UCSD-AML1 (cell line): ENCODE results near the gene EIF1.
"Not testable (repeated sequence)": the region's sequence is repeated elsewhere in the genome, so short reads cannot be mapped to it uniquely, and the experiment has no call there.

ENCODE experiments used
- DNase-seq: peaks from one replicate; lab custom pipeline; 2025; ENCODE audit not compliant: unreplicated experiment; lab: John Stamatoyannopoulos, UW

EIF1 gene

DNA sequence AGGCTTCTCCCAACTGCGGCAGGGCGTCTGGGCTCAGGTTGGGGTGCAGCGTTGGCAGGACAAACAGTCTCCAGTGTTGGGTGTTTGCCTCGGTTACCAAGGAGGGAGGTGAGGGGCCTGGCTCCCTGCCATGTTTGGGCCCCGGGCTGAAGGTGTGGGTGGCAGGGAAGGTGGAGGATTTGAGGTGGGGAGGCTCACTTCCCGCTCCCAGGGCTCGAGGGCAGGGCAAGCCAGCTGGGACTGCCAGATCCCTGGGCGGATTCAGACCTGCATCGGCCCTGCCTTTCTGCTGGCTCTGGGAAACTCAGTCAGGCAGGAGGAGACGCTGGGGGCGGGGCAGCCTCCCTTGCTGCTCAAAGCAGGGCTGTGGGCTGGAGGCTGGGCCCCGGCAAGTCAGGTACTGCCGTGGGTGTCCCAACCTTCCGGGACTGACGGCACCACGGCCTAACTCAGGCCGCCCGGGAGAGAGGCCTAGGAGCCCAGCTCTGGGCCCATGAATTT is 33.0 kb upstream of the EIF1 start:
- no peak for DNase-seq

DNA sequence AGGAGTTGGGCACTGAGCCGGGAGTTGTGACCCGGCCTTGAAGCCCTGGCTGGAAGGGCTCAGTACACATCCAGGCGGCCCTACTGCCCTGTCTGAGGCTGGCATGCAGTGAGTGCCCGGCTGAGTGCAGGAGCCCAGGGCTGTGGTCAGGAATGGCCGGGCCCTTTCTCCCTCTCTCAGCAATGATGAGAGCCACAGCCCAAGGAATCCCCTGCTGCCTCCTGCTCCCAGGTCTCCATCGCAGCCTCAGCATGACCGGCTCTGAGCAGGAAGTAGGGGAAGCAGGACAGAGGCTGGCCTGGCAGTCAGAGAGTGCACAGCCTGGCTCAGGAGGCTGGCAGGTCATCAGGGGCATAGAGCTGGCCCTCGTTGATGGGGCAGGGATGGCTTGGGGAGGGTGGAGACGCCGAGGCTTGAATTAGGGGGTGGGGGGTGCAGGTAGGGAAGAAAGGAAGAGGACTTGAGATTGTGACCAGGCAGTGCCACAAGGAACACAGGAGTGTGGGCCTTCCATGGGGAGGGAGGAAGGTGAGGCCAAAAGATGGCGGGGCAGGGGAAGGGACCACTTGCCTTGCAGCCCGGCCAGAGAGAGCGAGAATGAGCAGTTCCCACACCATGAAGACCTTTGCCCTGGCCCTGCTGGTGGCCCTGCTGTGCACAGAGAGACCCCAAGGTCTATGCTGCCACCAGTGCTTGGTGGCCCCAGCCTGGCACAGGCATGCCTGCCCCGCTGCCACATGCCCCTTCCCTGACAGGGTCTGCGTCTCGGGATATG is 32.2 kb upstream of the EIF1 start:
- DNase-seq: no peak

DNA sequence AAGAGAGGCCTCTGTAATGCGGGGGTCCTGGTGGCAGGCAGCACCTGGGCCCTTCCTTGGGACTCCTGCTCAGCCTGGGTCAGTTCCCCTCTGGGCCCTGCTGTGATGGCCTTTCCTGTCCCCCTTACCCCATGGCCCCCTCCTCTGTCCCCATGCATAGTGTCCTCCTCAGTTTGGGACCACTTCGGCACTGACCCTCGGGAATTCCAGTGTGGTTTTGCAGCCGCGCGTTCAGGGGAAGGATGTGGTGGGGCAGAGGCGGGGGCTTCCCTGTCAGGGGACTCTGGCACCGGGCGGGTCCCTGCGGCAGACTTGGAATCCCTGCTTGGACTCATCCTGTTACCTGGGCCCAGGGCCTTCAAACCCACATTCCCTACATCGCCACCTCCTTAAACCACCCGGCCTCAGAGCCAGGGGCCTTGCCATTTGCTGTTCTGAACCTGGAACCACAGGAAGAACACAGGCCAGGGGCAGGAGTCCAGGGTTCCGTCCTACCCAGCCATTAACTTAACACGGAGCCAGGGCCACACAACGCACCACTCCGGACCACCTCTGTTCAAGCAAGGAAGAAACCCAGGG is 31.4 kb upstream of the EIF1 start:
- DNase-seq: no peak

DNA sequence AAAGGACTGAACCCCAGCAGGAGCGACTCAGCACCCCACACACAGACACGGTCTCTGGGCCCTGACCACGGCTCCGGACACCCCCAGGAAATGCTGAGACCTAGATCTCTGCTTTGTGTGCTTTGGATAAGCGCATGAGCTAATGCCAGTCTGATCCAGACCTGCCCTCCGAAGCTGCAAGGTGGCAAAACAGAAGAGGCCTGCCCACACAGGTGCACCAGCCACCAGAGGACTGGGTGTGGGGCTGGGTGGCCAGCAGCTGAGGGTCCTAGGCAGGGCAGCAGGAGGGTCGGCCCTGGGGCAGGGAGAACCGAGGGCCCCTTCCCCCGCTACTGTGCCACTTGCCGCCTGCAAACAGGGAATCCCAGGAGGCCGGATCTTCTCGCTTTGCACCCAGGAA is 30.7 kb upstream of the EIF1 start:
- no peak for DNase-seq

DNA sequence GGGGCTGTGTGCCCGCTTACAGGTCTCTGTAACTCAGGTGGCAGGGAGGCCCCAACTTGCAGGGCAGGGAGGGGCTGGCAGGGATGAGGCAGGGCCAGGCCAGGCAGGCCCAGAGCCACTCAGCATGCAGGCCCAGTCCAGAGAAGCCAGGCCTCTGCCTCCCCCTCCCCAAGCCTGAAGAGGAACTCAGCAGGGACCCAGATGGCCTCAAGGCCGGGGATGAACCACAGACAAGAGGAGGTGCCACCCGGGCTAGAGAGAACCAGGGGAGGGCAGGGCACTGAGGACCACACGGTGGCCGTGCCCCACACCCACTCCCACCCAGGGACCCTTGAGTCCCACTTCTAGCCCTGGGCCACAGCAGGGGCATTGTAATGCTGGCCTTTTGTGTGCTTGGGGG is 29.8 kb upstream of the EIF1 start:
- DNase-seq: no peak

DNA sequence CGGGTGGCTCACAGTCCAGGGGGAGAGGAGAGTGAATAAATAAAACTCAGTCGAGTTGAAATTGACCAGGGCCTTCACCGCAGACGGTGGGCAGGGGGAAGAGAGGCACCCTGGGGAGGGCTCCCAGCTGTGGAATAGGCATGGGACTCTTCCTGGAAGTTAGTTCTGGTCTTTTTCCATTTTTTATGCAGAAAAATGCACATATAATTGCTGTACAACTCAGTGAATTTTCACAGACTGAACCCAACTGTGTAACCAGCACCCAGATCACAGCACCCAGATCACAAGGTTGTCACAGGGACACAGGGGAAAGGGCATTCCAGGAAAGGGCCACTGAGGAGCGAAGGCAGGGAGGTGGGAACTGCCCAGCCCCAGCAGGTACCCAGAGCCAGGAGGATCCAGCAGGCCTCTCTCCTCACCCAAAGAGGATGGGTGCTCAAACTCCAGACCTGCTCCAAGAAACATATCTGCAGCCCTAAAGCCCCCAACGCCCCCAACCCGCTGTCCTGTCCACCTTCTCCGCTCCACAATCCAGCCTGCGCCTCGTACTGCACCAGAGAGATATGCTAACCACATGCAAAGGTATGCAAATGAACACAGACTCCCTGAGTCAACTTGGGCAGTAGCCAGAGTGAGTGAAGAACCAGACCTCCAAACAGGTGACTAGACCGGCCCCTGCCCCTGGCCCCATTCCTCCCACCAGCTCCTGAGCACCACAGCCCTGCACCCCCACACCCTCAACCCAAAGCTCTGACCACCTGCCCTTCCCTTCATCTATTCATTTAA is 29.1 kb upstream of the EIF1 start:
- DNase-seq: no peak

DNA sequence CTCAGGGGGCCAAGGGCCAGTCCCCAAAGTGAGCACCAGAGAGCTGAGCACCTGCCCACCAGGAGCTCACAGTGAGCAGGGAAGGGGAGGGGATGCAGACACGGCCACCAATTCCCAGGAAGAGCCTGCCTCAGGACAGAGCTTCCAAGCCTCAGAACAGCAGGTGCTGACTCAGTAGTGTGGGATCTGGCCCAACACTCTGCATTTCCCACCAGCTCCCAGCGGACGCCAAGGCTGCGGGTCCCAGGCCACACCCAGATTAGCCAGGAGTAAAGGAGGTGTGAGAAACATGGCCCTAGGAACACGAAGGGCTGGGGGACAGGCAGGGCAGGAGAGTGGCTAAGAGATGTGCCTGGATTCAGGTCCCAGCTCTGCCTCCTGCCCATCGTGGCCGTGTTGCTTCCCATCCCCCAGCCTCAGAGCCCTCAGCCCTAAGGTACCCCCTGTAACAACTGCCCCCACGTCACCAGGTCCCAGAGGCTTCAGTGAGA is 28.4 kb upstream of the EIF1 start:
- DNase-seq: no peak

DNA sequence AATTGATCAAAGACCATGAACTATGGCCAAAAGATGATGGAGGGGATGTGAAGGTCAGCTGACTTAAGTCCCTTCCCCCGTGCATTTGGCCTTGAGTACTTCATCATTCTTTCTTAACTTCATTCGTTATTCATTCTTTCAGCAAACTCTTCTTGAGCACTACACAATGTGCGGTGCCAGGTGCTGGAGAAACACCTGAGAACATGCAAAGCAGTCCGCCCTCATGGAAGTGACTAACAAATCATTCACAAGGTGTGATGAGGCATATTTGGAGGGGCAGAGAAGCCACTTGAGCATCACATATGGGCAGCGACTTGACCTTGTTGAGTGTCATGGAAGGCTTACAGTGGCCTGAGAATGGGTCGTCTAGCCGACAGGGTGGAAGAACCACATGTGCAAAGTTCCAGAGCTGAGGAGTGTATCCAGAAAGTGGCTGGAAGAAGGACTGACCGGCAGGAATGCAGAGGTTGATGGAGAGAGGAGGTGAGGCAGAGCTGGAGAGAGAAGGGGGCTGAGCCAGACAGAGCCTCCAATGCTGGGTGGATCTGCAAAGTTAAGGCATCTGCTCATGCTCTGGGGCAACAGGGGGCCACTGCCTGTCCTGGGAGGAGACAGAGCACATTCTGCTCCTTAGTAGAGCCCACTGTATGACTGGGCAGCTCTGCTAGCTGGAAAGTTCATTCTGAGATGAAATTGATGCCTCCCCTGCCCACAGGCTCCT is 25.1 kb upstream of the EIF1 start:
- no peak for DNase-seq

DNA sequence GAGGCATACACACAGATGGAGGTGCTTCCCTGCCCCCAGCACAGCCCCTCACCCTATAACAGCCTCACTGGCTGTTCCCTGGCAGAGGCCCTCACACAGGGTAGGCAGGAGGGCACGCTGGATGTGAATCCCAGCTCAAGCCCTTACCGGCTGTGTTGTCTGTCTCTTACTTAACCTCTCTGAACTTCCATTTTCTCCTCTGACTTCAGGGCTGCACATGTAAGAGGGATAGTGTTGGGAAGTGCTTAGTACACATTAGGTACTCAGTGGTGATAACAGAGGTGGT is 24.6 kb upstream of the EIF1 start:
- no peak for DNase-seq

DNA sequence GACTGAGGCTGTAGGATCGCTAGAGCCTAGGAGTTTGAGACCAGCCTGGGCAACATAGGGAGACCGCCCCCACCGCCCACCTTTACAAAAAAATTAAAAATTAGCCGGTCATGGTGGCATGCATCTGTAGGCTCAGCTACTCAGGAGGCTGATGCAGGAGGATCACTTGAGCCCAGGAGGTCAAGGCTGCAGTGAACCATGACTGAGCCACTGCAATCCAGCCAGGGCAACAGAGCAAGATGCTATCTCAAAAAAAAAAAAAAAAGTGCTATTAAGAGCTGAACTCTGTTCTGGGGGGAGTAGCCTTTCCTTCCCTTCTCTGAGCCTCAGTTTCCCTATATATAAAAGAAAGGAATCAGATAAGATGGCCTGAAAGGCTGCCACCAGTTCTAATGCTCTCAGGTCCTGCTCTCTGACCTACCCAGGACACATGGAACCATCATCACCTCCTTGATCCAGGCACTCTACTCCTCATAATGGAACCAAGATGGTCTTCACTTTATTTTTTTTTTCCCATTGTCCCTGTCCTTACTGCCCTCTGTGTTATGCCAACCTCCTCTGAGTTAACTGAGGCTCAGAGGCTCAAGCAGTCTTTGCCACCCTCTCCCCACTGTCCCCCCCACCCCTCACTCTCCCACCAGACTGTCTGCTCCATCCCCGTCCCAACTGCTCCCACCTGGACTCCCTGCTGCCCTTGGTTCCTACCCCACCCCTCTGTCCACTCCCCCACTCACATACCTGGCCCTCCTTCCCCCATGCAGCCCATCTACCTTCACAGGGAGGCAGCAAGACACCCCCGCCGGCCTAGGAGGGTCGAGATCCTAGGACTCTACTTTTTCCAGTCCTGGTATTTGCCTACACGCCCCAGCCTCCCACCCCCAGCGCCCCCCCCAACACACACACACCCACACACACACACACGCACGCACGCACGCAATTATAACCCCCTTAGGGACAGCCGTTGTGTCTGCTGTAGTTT is 23.8 kb upstream of the EIF1 start:
- DNase-seq: no peak

DNA sequence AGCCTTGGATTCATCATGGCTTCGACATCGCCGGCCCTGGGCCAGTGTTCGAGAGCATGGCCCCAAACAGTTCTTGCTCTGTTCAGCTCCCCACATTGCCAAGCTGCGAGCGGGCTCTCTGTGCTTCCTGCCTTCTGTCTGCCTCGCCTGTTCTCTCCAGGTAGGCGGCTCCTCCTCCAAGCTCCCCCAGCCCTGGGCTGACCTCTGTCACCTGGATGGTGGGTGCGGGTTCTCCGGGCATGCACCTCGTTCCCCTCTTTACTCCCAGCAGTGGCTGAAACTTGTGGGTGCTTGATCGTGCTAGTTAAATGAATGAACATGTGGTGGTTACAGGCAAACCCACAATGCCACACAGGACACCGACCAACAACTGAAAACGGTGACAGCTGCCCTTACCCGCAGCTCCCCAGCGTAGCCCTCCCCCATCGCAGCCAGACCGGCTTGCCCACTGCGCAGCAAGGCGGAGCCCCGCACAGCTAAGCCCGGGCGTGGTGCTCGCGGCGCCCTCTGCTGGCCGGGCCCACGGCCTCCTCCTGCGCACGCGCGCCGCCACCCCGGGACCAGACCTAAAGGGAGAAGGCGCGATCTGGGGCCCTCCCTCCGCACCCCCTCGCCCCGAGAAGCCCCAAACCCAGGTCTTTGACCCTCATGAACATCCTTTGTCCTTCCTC is 23.0 kb upstream of the EIF1 start:
- DNase-seq: peak; percentile 89

DNA sequence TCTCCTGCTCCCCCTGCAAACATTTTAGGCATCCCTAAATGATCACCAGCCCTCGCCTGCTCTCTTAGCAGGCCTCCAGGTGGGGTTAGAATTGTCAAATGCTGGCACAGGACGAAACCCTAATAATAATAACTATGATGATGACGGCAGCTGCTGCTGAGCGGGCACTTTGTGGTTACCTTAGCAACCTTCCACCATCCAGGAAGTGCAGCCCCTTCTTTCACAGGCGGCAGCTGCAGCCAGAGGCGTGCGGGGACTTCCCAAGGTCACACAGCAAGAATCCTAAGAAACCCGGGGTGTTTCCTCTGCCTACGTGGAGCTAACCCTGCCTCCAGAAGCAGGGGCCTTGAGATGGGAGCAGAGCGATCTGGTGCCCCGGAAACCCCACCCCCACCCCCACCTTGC is 22.4 kb upstream of the EIF1 start:
- peak; percentile 67 for DNase-seq

DNA sequence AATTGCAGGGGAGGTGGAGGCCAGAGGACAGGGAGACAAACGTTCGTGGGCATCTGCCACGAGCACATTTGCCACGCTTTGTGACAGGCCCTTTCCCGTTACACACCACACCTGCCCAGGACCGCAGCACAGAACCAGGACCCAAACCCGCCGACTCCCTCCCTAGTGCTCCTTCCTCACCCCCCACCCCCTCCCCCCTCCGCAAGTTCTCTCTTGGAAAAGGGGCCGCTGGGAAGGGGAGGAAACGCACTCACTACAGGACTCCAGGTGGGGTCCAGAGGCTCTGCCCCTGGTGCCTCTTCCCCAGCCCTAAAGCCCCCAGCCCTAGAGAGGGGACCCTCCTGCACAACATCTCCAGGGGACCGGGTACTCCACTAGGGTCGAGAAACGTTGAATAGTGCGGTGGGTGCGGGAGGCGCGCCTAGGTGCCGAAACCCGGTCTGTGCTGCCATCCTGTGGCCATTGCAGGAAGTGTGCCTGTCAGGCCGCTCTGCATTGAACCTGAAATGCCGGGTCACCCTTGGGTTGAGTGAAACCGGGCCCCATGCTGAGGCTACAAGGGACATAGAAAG is 21.9 kb upstream of the EIF1 start:
- DNase-seq: peak; percentile 86

DNA sequence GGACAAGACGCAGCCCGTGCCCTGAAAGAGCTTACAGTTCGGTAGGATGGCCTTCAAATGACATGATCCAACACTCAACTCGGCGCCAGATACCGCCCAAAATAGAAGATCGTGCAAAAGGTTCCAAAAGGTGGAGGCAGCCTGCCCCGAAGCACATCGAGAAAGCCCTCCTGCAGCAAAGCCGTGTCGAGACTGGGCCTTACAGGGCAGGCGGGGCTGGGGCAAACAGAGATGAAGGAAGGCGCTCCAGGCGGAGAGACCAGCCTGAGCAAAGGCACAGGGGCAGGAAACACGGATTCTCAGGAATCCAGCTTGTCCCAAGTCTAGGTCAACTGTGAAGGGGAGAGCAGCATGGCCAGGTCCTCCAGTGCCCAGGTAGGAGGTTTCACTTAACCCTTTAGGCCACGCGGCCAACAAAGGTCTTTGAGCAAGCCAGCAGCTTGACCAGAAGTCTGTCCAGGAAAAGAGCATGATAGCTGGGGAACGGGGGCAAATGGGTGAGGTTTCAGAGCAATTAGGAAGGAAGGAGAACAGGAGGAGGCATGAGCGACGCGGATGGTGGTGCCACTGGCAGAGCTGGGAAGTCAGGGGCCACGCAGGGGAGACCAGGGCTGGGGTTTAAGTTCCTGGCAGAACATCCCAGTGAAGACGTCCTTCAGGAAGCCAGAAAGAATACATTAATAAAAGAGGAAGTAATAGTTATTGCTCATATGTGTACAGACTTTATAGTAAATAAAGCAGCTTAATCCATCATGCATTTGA is 21.2 kb upstream of the EIF1 start:
- peak; percentile 59 for DNase-seq

DNA sequence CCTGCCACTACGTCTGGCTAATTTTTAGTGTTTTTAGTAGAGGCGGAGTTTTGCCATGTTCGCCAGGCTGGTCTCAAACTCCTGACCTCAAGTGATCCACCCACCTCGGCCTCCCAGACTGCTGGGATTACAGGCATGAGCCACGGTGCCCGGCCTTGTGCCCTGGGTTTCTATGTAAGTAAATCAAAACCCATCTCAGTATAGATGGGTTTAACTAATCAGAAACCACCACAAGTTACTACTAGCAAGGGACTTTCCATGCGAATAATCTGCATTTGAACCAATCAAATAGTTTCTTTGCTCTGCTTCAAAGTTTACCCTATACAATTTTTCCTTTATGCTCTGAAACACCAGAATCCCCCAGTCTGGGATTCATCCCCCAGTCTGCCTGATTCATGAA is 16.5 kb upstream of the EIF1 start:
- no peak for DNase-seq

DNA sequence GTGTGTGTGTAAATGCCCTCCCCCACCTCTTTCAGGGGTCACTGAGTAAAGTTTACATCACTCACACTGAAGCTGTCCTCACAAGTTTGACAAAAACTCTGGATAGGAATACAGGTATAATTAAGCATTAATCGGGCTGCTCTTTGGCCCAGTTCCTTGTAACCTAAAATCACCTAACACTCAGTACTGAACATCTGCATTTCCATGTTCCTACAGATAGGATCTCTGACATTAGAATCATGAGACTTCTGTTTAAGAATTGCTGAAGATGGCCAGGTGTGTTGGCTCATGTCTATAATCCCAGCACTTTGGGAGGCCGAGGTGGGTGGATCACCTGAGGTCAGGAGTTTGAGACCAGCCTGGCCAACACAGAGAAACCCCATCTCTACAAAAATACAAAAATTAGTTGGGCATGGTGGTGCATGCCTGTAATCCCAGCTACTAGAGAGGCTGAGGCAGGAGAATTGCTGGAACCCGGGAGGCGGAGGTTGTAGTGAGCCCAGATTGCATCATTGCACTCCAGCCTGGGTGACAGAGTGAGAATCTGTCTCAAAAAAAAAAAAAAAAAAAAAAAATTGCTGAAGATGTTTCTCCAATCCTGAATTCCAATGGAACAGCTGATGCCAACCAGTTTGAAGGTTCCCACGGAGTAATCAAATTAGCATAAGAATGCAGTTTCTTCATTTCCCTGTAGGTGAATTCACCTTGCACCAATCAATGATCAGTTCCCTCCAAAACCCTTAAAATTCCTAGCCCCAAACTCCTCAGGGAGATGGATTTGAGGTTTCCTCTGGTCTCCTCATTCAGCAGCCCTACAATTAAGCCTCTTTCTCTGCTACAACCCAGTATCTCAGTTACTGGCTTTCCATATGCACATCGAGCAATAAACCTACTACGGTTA is 13.3 kb upstream of the EIF1 start:
- not testable (repeated sequence) for DNase-seq

DNA sequence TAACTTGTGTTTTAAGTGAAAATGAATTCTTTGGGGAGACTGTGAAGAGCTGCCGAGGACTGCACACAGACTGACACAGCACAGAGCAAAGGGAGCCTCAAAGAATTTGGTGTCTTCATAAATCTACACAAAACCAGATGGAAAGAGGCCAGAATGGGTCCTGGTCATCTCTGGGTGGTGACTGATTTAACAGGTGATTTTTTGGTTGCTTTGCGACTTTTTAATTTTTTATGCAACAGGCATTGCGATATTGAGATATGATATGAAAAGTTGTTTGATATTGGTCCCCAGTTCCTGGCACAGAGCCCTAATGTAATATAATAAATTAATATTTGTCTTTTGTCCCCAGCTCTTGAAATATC is 12.6 kb upstream of the EIF1 start:
- no peak for DNase-seq
